ENCODE results near the gene TARS2.

- no peak for TF ChIP-seq RBFOX2 (IDR thresholded peaks at IDR 0.05; ENCODE audit: low read depth, low read length)
- no peak for TF ChIP-seq ATF2 (CRISPR knock-in tag; IDR thresholded peaks at IDR 0.05)
- no peak for TF ChIP-seq E2F1 (CRISPR knock-in tag; IDR thresholded peaks at IDR 0.05)
- TF ChIP-seq CTCF (CRISPR knock-in tag; IDR thresholded peaks at IDR 0.05), result no peak
- TF ChIP-seq ZKSCAN1 (IDR thresholded peaks at IDR 0.05; ENCODE audit: low read length), result no peak
- TF ChIP-seq ZNF317 (CRISPR knock-in tag; IDR thresholded peaks at IDR 0.05), result no peak
- no peak for TF ChIP-seq ZNF160 (CRISPR knock-in tag; IDR thresholded peaks at IDR 0.05)
- TF ChIP-seq POLR2AphosphoS5 (IDR thresholded peaks at IDR 0.05; ENCODE audit: low read depth, low read length), result no peak
Observed at GRCh38 chr1:150508982-150509381, 21.8 kb downstream of the TARS2 start.
